ENCODE data around the gene TSPAN4. TPM values are rescaled to one million over a fixed set of nuclear protein-coding genes. Genes with fewer than 3 reads are reported as not detected.

TSPAN4 gene
- total and polyA plus RNA-seq, 11 donors: 22.7 to 93.0 (median 31.3) TPM

DNA sequence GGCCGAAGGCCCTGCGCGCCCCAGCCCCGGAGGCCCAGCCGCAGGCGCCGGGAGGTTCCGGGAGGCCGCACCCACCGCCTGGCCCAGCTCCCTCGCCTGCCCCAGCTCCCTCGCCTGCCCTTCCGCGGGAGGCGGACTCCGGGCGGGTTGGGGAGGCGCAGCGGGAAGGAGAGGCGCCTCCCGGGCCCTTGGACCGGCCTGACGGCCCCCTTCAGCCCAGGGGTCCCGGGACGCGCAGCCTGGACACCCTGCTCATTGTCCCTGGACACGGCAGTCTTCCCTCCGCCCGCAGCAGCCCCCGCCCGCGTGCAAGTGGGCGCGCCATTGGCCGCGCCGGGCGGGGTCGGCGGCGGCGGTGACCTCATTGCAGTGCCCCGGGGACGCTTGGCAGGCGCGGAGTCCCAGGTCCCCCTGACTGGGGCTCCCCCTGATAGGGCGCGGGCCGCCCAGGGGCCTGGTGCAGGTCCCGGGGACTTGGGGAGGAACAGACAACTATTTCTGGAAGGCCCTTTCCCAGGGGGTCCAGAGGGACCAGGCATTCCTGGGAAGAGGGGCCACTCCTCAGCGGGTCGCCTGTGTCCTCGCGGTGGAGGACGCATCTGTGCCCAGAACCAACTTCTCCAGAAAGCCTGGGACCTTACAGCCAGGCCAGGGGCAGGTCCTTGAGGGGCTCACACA, 9.4 kb upstream of the TSPAN4 start:
- Histone ChIP-seq H3K27ac (peak overlapping the region; percentile 79 to 98 (median 92)), H3K4me3 (peak overlapping the region; percentile 40 to 95 (median 78)), H3K36me3 (peaks cover 0 to 26% (median 24%) of the 10 kb centered on the region in 9 donors), H3K27me3 (peaks cover 0 to 32% (median 0%) of the 10 kb centered on the region in 9 donors), H3K4me1 (peaks cover 10 to 94% (median 76%) of the 10 kb centered on the region in 12 donors), H3K9me3 (no peaks in the 10 kb centered on the region)
- WGBS, 4 donors: 0 to 2% (median 1%) methylated on average over 12 to 52 of the region's 55 CpGs
- ATAC-seq (peak in 3 of 4 donors; percentile 8 to 34 (median 17)), DNase-seq (peak; percentile 76 to 86 (median 80))
- intact Hi-C loops (cut with DNase I): no loop called here
- peak in 1 of 2 donors; percentile 45 for TF ChIP-seq POLR2A (IDR thresholded peaks at IDR 0.05)
- TF ChIP-seq, protein P1, sequence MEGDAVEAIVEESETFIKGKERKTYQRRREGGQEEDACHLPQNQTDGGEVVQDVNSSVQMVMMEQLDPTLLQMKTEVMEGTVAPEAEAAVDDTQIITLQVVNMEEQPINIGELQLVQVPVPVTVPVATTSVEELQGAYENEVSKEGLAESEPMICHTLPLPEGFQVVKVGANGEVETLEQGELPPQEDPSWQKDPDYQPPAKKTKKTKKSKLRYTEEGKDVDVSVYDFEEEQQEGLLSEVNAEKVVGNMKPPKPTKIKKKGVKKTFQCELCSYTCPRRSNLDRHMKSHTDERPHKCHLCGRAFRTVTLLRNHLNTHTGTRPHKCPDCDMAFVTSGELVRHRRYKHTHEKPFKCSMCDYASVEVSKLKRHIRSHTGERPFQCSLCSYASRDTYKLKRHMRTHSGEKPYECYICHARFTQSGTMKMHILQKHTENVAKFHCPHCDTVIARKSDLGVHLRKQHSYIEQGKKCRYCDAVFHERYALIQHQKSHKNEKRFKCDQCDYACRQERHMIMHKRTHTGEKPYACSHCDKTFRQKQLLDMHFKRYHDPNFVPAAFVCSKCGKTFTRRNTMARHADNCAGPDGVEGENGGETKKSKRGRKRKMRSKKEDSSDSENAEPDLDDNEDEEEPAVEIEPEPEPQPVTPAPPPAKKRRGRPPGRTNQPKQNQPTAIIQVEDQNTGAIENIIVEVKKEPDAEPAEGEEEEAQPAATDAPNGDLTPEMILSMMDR (IDR thresholded peaks at IDR 0.05): no peak

DNA sequence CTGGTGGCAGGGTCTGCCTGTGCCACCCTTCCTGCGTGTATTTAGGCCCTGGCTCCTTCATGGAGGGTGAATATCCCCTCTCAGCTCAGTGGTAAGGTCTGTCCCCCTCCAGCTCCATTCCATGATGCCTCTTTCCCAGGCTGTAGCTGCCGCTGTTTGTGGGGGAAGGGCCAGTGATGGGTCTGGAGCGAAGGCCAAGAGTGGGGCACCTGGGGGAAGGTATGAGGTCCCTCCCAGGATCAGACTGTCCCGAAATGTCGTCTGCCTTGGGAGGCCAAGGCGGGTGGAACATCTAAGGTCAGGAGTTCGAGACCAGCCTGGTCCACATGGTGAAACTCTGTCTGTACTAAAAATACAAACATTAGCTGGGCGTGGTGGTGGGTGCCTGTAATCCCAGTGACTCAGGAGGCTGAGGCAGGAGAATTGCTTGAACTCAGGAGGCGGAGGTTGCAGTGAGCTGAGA, 8.8 kb upstream of the TSPAN4 start:
- H3K4me3 ChIP-seq: peak overlapping the region; percentile 40 to 95 (median 78)
- H3K27me3 ChIP-seq: peaks cover 0 to 32% (median 0%) of the 10 kb centered on the region in 9 donors
- no peak for ATAC-seq
- intact Hi-C loops (cut with DNase I): no loop called here
- 33 to 53% (median 47%) methylated on average over 9 of the region's 9 CpGs for WGBS, 4 donors
- H3K9me3 ChIP-seq: no peaks in the 10 kb centered on the region
- no peak for TF ChIP-seq POLR2A (IDR thresholded peaks at IDR 0.05)
- TF ChIP-seq, protein P1 (IDR thresholded peaks at IDR 0.05): no peak
- H3K27ac ChIP-seq: peak overlapping the region; percentile 79 to 98 (median 92)
- peaks cover 0 to 32% (median 31%) of the 10 kb centered on the region in 9 donors for H3K36me3 ChIP-seq
- DNase-seq: no peak
- peaks cover 10 to 94% (median 74%) of the 10 kb centered on the region in 12 donors for H3K4me1 ChIP-seq

DNA sequence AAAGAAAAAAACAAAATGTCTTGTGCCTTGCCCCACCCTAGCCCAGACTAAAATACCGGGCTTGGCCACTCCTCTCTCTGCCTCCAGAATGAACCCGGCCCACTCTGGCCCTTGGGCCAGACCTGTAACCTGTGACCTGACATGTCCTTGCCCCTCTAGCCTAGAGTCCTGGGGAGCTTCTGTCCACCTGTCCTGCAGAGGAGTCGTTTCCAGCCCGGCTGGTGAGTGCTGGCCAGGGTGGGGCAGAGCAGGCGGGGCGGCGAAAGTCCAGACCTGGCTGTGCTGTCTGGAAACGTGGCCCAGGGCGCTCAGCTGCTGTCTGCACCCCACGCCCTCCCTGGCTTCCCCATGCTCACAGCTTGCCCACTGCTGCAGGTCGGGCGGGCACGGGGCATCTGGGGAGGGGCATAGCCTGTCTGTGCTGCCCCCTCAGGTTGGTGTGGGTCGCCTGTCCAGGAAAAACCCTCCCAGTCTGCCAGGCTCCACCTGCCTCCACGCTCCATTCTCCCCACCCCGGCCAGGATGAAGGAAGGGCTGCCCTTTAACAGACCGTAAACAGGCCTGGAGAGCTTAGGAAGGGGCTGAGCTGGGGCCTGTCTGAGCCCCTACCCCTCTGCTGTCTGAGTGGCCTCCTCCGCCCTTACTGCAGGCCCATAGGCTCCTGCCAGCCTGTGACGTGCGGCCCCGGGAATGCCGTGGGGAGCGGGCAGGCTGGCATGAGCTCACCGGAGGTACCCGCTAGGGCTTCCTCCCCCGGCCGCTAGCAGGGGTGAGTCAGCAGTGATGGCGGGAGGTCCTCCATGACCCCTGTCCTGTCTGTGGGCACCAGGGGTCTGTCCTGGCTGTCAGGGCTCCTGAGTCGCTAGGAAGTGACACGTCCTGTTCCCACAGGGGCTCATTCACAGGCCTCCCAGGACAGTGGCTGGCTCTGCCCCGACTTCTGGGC, 8.0 kb upstream of the TSPAN4 start:
- peaks cover 0 to 28% (median 0%) of the 10 kb centered on the region in 9 donors for H3K27me3 ChIP-seq
- intact Hi-C loops (cut with DNase I): no loop called here
- DNase-seq: peak; percentile 86 to 93 (median 88)
- H3K4me3 ChIP-seq: peak overlapping the region in 10 of 12 donors; percentile 69 to 95 (median 80)
- peaks cover 0 to 39% (median 37%) of the 10 kb centered on the region in 9 donors for H3K36me3 ChIP-seq
- ATAC-seq: peak; percentile 60 to 78 (median 67)
- no peaks in the 10 kb centered on the region for H3K9me3 ChIP-seq
- 14 to 32% (median 23%) methylated on average over 17 to 31 of the region's 31 CpGs for WGBS, 4 donors
- TF ChIP-seq POLR2A (IDR thresholded peaks at IDR 0.05): peak in 1 of 2 donors; percentile 68
- TF ChIP-seq, protein P1 (IDR thresholded peaks at IDR 0.05): peak in 1 of 12 donors; percentile 3
- H3K27ac ChIP-seq: peak overlapping the region; percentile 79 to 98 (median 92)
- peaks cover 10 to 92% (median 69%) of the 10 kb centered on the region in 12 donors for H3K4me1 ChIP-seq

Measured in heart left ventricle (tissue), 16 donors.